Measurements from ENCODE around the gene GOLGA1. TPM values are rescaled to one million over a fixed set of nuclear protein-coding genes. Genes with fewer than 3 reads are reported as not detected.

The GOLGA1 gene
- total RNA-seq, 1 donor from 2014 or later, result 16.3 TPM

DNA sequence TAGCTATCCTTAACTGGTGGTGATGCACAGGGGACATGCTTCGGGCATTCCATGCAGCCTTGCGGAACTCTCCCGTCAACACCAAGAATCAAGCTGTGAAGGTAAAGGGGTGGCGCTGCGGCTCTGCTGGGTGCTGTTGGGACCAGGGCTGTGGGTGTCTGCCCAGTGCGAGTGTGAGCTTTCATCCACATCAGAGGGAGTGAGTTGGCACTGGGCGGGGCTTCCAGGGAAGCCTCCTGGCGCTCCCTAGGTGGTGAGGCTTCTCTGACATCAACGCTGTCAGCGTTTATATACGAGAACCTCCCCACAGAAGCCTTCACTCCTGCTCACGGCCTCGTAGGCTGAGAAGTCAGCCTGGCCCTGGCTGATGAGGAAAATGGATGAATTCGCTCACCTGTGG is 67.2 kb downstream of the GOLGA1 start:
- H3K27me3 ChIP-seq (ENCODE audit: control insufficient read depth, insufficient read depth, low read length), result no peaks in the 10 kb centered on the region
- H3K4me3 ChIP-seq (ENCODE audit: low read depth, low read length), result no peak overlapping the region
- DNase-seq (ENCODE audit: low read depth), result no peak
- peaks cover 8% of the 10 kb centered on the region for H3K36me3 ChIP-seq (ENCODE audit: control insufficient read depth, insufficient read depth, low read length)
- TF ChIP-seq, protein P1, sequence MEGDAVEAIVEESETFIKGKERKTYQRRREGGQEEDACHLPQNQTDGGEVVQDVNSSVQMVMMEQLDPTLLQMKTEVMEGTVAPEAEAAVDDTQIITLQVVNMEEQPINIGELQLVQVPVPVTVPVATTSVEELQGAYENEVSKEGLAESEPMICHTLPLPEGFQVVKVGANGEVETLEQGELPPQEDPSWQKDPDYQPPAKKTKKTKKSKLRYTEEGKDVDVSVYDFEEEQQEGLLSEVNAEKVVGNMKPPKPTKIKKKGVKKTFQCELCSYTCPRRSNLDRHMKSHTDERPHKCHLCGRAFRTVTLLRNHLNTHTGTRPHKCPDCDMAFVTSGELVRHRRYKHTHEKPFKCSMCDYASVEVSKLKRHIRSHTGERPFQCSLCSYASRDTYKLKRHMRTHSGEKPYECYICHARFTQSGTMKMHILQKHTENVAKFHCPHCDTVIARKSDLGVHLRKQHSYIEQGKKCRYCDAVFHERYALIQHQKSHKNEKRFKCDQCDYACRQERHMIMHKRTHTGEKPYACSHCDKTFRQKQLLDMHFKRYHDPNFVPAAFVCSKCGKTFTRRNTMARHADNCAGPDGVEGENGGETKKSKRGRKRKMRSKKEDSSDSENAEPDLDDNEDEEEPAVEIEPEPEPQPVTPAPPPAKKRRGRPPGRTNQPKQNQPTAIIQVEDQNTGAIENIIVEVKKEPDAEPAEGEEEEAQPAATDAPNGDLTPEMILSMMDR (IDR thresholded peaks at IDR 0.05; ENCODE audit: insufficient read depth, low read length, poor library complexity, severe bottlenecking), result no peak

DNA sequence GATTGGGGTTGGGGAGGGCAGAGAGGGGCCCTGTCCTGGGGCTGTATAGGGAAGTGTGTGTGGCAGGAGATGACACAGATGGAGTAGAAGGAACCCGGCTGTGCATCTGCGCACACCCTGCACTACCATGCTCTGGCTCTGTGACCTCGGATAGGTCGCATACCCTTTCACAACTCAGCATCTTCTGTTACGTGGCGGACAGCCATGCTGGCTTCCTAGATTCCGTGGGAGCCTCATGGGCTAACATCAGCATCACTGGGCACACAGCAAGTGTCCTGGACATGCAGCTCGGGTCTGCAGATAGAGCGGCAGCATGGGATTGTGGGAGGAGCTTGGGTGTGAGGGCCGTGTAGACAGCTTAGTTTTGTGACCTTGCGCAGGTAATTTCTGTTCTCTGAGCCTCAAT is 69.7 kb downstream of the GOLGA1 start:
- Histone ChIP-seq H3K36me3 (ENCODE audit: control insufficient read depth, insufficient read depth, low read length) (peaks cover 6% of the 10 kb centered on the region), H3K27me3 (ENCODE audit: control insufficient read depth, insufficient read depth, low read length) (no peaks in the 10 kb centered on the region), H3K4me3 (ENCODE audit: low read depth, low read length) (no peak overlapping the region)
- TF ChIP-seq, protein P1 (IDR thresholded peaks at IDR 0.05; ENCODE audit: insufficient read depth, low read length, poor library complexity, severe bottlenecking), result no peak
- no peak for DNase-seq (ENCODE audit: low read depth)

DNA sequence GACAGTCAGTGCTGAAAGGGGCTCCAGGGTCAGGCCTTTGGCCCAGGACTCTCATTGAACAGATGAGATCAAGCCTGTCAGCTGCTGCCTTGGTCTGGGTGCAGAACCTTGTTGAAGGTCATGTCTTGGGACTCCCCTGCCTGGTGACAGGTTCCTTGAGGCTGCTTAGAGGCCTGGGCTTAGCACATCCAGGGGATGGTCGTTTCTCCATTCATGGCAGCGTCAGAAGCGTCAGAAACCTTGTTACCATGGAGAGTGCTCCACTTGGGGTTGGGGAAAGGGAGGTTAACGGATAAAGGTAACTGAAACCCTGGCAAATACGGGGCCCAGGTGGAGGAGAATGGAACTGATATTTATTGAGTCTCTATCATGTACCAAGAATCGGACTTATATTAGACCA is 70.2 kb downstream of the GOLGA1 start:
- DNase-seq (ENCODE audit: low read depth), result no peak
- Histone ChIP-seq H3K4me3 (ENCODE audit: low read depth, low read length) (peak overlapping the region; percentile 97), H3K27me3 (ENCODE audit: control insufficient read depth, insufficient read depth, low read length) (no peaks in the 10 kb centered on the region), H3K36me3 (ENCODE audit: control insufficient read depth, insufficient read depth, low read length) (peaks cover 6% of the 10 kb centered on the region)
- TF ChIP-seq, protein P1 (IDR thresholded peaks at IDR 0.05; ENCODE audit: insufficient read depth, low read length, poor library complexity, severe bottlenecking), result no peak

DNA sequence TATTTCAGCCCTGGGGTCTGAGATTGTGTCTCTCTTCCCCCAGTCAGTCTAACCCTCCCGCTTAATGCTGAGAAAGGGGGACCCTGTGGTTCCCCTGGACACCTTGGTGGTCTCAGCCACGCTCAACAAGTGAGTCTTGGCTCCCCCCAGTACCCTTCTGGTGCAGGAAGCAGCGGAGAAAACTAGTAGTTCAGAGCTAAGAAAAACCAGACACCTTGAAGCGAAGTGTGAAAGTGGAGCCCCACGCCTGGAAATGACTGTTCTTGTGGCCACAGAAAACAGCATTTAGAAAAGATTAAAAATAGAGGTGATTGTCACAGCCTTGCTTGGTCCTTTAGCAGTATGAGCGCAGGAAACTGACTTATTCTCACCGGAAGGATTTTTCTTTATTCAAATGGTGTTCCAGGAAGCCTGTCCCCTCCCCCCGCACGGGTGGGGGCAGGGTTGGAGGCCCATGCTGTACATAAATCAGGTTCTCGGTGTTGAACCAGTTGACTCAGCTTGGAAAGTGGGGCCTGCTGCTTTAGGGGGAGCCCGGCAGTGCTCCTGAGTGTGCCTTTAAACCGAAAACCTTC is 70.8 kb downstream of the GOLGA1 start:
- TF ChIP-seq, protein P1 (IDR thresholded peaks at IDR 0.05; ENCODE audit: insufficient read depth, low read length, poor library complexity, severe bottlenecking), result no peak
- DNase-seq (ENCODE audit: low read depth), result no peak
- peaks cover 4% of the 10 kb centered on the region for H3K36me3 ChIP-seq (ENCODE audit: control insufficient read depth, insufficient read depth, low read length)
- no peaks in the 10 kb centered on the region for H3K27me3 ChIP-seq (ENCODE audit: control insufficient read depth, insufficient read depth, low read length)
- peak overlapping the region; percentile 97 for H3K4me3 ChIP-seq (ENCODE audit: low read depth, low read length)

DNA sequence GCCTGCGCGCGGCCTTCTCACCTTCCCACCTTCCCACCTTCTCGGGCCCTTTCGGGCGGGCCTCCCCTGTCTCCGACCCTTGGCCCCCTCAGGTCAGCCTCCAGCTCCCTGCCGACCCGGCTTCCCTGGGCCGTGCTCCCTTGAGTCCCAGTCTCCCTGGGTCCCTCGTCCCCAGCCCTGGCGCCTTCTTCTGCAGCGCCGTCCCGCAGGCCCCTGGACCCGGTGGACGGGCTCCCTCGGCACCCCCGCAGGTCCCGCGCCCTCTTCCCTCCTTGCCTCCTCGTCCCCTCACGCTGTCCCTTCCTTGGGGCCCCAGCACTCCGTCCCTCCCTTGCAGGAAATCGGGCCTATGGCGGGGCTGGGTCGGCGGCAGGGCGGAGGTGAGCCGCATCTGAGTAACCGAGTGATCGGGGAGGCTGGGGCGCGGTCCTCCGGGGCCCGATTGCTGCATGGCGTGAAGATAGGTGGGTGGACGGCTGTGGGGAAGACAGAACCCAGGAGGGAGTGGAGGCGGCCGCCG is 71.4 kb downstream of the GOLGA1 start:
- DNase-seq (ENCODE audit: low read depth), result no peak
- peak overlapping the region; percentile 97 for H3K4me3 ChIP-seq (ENCODE audit: low read depth, low read length)
- peaks cover 4% of the 10 kb centered on the region for H3K36me3 ChIP-seq (ENCODE audit: control insufficient read depth, insufficient read depth, low read length)
- no peaks in the 10 kb centered on the region for H3K27me3 ChIP-seq (ENCODE audit: control insufficient read depth, insufficient read depth, low read length)
- TF ChIP-seq, protein P1 (IDR thresholded peaks at IDR 0.05; ENCODE audit: insufficient read depth, low read length, poor library complexity, severe bottlenecking), result no peak

All from kidney epithelial cell (primary cell).